HG02571 (cell line): ENCODE measurements around the gene FAU.

Experiments
- ATAC-seq: cut with Tn5 transposase; IDR thresholded peaks from one replicate; pipeline ENCODE4 v1.9.1; 2021; ENCODE audit warnings: mild to moderate bottlenecking, moderate library complexity; ENCODE audit not compliant: unreplicated experiment

FAU gene

DNA sequence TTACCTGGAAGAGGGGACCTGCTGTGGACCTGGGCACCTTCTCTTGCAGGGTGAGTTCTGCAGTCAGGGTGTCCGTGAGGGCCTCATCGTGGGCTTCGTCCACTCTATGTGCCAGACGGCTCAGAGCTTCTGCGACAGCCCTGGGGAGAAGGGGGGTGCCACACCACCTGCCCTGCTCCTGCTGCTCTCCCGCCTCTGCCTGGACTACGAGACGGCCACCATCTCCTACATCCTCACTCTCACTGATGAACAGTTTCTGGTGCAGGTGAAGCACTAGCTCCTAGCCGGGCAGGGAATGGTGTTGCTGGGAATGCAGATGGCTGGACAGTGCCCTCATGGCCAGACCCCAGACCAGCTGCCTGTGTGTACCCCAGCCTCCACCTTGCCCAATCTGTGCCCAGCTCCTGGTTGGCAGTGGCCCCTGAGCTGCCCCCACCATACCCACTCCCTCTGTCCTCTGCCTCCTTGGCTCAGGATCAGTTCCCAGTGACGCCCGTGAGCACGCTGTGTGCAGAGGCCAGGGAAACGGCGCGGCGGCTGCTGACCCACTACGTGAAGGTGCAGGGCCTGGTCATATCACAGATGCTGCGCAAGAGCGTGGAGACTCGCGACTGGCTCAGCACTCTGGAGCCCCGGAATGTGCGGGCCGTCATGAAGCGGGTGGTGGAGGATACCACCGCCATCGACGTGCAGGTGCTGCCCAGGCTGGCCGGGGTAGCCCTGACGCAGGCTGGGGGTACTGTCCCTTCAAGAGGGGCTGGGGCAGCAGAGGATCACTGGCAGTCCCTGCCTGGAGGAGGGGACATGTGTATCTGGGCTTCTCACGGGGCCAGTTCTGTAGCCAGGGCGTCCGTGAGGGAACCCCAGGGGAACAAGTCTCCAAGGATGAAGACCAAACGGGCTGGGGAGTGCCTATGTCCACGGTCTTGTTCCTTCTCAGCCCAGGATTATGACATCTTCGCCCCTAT, 12.4 kb downstream of the FAU start:
- ATAC-seq = no peak

DNA sequence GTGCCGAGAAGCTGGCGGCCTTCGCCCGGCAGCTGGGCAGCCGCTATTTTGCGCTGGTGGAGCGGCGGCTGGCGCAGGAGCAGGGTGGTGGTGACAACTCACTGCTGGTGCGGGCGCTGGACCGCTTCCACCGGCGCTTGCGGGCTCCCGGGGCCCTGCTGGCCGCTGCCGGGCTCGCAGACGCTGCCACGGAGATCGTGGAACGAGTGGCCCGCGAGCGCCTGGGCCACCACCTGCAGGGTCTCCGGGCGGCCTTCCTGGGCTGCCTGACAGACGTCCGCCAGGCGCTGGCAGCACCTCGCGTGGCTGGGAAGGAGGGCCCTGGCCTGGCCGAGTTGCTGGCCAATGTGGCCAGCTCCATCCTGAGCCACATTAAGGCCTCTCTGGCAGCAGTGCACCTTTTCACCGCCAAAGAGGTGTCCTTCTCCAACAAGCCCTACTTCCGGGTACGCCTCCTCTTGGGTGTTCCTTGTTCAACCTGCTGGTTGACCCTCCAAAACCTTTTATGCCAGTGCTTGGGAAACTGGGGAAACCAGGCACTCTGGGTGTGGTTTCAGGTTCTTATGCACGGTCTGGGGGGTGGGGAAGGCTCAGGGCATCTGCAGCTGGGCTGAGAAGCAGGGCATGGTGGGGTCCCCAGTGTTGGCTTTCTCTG, 13.3 kb downstream of the FAU start:
- ATAC-seq = no peak

DNA sequence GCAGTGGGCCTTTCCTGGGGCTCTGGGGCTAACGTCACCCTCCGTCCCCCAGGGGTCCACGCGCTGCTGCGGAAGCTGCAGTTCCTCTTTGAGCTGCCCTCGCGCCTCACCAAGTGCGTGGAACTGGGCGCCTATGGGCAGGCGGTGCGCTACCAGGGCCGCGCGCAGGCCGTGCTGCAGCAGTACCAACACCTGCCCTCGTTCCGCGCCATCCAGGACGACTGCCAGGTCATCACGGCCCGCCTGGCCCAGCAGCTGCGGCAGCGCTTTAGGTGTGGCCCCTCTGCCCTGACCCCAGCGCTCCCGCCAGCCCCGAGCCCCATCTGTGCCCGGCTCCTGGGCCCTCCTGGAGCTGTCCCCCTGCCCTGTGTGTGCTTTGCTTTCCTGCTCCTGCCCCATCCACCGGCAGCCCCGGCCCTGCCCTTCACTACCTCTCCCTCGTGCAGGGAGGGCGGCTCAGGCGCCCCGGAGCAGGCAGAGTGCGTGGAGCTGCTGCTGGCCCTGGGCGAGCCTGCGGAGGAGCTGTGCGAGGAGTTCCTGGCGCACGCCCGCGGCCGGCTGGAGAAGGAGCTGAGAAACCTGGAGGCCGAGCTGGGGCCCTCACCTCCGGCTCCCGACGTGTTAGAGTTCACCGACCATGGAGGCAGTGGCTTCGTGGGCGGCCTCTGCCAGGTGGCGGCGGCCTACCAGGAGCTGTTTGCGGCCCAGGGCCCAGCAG, 14.0 kb downstream of the FAU start:
- ATAC-seq = no peak

DNA sequence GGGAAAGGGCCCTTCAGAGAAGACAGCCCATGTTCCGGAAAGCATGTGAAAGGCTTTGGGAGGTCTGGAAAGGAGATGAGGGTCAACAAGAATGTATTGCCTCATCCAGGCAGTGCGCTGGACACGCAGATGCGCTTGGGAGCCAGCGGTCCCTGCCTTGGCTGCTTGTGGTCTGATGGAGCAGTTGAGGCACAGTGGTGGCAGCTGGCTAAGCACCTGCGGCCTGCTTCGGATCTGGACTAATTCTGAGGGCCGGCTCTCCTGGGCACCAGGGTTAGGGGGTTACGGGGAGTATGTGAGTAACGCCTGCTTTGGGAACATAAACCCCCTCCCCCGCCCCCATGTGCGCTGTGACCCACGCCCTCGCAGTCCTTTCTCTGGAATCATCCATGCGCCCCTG, 14.9 kb downstream of the FAU start:
- ATAC-seq = no peak

DNA sequence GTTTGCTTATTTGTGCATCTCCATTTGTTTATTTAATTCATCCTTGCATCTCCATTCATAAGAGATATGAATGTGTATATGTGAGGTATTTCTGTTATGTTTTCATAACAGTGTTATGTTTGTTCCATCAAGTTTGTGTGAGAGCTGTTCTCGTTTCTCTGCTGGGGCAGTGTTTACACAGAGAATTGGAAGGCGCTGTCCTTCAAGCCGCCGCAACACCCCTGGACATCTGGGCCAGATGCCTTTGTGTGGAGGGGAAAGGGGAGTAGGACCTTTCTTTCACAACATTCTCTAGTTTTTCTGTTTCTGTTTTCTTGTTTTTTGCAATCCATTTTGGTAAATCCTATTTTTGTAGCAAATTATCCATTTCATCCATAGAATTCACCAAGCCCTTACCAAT, 17.3 kb downstream of the FAU start:
- ATAC-seq = no peak

DNA sequence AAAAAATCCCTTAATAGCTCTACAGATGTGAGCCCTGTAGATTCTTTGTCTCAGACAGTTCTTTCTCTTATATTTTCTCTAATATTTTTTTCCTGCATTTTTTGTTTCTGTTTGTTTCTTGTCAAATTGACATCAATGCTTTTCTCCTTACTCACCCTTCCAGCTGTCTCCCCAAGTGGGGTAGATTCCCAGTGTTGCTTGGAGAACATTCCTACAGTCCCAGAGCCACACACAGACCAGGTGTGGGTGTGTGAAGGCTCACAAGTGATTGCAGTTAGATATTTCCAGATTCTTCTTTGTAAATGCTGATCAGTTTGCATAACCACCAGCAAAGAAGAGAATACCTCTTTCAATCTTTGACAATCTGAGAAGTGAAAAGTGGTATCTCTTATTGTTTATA, 18.5 kb downstream of the FAU start:
- no peak for ATAC-seq

DNA sequence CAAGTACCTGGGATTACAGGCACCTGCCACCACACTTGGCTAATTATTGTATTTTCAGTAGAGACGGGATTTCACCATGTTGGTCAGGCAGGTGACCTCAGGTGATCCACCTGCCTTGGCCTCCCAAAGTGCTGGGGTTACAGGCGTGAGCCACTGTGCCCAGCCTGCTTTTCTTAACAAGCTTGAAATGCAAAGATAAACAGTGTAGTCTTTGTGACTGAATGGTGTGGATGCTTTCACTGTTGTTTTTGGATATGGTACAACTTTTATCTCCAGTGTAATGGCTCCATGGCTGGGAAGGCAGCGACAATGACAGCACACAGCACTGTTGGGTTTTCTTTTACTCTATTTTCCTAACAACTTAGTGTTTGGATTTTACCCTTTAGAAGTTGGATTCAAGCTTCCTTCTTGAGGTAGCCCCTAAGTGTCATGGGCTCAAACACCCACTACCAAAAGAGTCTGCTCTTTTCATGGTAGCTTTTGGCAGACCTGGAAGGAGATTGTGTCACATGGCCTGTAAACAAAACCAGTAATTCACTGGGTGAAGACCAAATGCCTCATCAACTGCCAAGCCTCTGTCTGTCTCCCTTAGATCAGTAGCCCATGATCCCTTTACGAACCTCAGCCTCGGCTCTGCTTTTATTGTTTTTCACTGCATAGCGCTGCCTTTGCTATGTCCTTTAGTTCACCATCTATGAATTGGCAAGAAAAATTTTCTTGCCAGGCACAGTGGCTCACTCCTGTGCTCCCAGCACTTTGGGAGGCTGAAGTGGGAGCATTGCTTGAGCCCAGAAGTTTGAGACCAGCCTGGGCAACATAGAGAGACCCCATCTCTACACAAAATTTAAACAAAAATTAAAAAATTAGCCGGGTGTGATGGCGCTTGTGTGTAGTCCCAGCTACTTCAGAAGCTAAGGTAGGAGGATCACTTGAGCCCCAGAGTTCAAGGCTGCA, 19.5 kb downstream of the FAU start:
- no peak for ATAC-seq

DNA sequence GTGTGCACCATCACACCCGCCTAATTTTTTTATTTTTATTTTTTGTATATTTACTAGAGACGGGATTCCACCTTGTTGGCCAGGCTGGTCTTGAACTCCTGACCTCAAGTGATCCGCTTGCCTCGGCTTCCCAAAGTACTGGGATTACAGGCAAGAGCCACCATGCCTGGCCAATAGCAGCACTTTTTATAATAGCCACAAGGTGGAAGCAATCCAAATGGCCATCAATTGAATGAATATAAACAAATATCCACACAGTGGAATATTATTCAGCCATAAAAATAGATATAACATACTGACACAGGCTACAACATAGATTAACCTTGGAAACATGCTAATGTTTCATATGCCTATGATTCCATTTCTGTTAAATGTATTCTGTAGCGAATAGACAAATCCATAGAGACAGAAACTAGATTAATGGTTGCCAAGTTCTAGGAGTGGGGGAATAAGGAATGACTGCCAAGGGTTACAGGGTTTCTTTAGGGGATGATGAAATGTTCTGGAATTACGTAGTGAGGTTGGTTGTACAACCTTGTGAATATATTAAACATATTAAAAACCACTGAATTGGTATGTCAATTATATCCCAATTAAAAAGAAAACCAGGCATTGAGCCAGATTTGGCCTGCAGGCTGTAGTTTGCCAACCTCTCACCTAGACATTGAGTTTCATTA, 21.1 kb downstream of the FAU start:
- no peak for ATAC-seq

DNA sequence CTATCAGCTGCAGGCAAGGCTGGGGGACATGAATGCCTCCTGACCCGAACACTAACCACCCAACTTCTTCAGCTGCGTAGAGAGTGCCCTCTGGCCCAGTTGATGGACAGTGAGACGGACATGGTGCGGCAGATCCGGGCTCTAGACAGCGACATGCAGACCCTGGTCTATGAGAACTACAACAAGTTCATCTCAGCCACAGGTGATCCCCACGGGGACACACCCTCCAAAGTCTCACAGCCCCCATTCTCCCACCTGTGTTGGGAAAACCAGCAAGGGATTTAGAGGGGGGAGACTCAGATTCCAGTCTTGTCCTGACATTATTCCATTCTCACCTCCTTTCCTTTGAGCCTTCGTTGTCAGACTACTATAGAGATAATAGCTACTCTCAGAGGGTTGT, 25.0 kb downstream of the FAU start:
- no peak for ATAC-seq

DNA sequence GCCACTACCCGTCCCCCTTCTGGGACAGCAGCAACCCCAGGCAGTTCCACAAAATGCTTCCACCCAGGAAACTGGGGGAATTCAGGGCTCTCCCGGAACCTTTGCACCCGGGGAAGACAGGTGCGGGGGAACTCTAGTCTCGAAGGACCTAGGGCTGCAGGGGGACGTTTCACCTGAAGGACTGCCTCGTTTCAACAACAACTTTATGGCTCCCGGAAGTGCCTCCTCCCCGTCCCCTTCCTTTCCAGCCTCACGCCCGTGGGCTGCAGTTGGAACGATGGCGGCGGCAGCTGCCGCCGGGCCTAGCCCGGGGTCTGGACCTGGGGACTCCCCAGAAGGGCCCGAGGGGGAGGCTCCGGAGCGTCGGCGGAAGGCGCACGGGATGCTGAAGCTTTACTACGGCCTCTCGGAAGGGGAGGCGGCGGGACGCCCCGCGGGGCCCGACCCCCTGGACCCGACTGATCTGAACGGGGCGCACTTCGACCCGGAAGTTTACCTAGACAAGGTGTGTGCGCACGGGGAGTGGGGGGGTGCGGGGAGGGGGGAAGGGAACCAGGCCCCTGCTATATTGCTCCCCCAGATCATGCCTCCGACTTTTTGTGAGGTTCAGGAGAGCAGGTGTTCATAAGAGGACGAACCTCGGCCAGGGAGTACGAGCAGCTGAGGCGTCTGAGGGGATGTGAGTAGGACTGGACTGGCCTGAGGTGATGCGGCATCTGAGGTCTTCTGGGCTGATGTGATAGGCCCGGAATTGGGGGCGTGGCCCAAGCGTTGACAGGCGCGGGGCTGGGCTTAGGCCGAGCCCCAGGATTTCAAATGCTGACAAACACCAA, 25.7 kb downstream of the FAU start, which contains the start of gene VPS51:
Gene VPS51, plus strand, starts transcription at position 241 of the 833 bp plus-strand sequence. Its CDS starts 37 bp downstream, at position 278.
- ATAC-seq = peak; percentile 87

DNA sequence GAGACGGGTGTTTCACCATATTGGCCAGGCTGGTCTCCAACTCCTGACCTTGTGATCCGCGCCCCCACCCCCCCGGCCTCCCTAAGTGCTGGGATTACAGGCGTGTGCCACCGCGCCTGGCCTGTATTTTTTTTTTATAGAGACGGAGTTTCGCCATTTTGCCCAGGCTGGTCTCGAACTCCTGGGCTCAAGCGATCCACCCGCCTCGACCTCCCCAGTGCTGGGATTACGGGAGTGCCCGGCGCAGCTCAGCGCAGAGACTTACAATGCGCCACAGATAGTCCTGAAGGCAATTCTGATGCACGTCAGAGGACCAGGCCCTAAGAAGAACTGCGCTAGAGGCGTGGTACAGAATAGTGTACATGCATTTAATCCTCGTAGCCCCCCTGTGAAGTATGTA, 26.5 kb downstream of the FAU start:
- no peak for ATAC-seq

DNA sequence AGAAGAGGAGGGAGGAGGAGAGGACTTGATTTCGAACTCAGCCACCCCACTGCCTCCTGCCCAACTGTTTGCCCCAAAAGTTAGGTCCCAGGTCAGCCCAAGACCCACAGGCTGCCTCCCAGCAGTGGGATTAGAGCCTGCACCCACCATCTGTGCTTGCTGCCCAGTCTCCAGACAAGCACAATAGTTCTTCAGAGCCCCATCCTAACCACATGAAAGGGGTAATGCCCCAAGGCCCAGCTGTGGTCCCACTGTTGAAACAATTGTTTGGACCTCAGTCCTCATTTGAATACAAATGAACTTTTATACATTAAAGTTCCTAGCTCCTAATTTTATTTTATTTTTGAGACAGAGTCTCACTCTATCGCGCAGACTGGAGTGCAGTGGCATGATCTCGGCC, 31.3 kb downstream of the FAU start:
- ATAC-seq = no peak

DNA sequence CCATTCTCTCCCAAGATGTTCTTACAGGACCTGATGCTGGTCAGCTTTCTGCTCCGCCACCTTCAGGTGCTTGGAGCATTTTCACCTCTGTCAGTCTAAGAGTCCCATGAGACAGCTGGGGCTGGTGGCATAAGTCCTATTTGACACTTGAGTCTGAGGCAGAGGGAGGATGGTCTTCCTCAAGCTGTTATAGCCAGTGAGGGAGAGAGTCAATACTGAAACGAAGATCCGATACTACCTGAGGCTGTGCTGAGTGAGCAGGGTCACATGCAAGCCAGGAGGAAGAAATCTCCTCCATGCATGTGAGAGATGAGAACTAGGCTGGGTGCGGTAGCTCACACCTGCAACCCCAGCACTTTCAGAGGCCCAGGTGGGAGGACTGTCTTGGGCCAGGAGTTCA, 32.3 kb downstream of the FAU start:
- ATAC-seq = no peak

DNA sequence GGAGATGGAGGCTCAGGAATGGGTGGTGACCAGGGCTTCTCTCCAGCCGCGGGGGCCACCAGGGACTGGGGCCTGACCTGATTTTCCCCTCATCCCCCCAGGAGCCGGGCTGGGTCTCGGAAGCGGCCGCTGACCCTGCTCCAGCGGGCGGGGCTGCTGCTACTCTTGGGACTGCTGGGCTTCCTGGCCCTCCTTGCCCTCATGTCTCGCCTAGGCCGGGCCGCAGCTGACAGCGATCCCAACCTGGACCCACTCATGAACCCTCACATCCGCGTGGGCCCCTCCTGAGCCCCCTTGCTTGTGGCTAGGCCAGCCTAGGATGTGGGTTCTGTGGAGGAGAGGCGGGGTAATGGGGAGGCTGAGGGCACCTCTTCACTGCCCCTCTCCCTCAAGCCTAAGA, 34.1 kb downstream of the FAU start:
- no peak for ATAC-seq

DNA sequence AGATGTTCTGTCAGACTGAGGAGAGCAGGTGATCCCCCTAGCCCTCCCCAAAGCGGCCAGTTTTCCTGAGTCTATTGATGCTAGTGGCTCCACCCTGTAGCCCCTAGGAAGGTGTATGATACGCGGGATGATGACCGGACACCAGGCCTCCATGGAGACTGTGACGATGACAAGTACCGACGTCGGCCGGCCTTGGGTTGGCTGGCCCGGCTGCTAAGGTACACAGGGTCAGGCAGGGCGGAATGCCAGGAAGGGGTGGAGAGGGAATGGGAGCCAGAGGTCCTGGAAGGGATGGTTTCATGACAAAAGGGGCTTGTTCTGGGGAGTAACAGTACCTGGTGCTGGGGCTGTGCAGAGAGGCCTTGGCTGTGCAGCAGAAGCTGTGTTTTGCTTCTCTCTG, 34.7 kb downstream of the FAU start:
- no peak for ATAC-seq

DNA sequence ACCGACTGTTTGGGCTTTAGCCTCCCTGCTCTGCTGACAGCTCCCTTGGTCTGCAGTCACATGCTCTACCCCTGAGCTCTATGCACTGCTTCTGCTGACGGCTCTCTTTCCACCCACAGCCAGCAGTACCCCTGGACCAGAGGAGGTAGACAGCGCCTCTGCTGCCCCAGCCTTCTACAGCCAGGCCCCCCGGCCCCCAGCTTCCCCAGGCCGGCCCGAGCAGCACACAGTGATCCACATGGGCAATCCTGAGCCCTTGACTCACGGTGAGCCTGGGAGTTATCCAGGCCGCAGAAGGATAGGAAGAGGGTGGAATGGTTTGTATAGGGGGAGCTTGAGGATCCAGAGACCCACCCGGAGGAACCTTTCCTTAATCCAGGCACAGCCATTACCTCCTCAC, 35.1 kb downstream of the FAU start:
- ATAC-seq = no peak

DNA sequence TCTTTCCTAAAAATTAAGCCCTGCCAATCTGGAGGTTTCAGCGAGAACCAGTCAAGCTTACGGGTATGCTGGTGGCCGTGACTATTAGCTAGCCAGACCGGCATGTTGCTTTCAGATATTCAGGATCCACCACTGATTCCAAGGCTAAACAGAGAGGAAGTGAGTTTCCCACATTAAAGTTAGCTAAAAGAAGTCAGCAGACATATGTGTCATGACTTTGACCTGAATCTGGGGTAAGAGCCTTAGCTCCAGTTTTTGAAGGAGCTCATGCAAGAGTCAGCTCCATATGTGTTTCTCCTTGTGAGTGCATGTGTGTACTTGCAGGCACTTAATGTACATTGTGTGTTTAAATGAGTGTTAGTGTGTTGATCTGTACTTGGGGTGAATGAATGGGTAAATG, 36.5 kb downstream of the FAU start:
- ATAC-seq = no peak

DNA sequence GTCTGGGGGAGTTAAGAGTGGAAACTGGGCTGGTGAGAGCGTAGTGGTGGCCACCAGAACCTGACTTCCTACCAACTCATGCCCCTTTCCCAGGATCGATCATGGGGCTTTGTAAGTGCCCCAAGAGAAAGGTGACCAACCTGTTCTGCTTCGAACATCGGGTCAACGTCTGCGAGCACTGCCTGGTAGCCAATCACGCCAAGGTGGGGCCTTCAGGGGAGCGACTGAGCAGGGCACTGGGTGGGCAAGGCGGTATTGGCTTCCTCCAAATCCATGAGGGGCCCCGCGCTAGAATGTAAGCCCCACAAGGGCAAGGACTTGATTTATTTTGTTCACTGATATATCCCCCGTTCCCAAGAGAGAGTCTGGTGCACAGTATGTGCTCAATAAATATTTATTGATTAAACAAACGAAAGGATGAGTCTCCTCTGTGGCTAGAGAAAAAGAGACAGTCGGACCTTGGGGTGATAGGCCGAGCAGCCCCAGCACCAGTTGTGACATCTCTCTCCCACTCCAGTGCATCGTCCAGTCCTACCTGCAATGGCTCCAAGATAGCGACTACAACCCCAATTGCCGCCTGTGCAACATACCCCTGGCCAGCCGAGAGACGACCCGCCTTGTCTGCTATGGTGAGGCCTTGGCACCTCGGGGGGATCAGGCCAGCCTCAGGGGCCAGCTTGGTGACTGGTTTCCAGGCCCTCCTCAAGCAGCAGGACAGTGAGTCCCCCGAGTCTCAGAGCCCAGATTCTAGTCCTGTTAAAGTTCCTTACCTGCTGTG, 37.1 kb downstream of the FAU start:
- ATAC-seq = no peak
